SU-DHL-6 (cell line): ENCODE data around the gene PI4K2B.

ENCODE experiments used
- H2AFZ ChIP-seq: fragments of 200-600 bp; sonication (generic); 2 replicates; pipeline ENCODE4 v1.6.1; 2014; ENCODE audit warnings: low read depth, mild to moderate bottlenecking, moderate library complexity, mixed read lengths, antibody characterized with exemption, low read length; ENCODE audit not compliant: severe bottlenecking
- H3F3A ChIP-seq: fragments of 200-600 bp; shearing (Covaris generic); 2 replicates; pipeline ENCODE4 v1.6.0; 2016; ENCODE audit warnings: antibody characterized with exemption, mild to moderate bottlenecking; ENCODE audit not compliant: insufficient read depth
- H3K27ac ChIP-seq: fragments of 200-600 bp; sonication (generic); 2 replicates; pipeline ENCODE4 v1.5.1; 2016; ENCODE audit warnings: low read depth, mild to moderate bottlenecking, low read length, moderate library complexity, mixed read lengths
- H3K27me3 ChIP-seq: fragments of 200-600 bp; sonication (generic), shearing (Covaris generic); 2 replicates; pipeline ENCODE4 v1.6.0; 2014; ENCODE audit warnings: mild to moderate bottlenecking, low read length
- H3K36me3 ChIP-seq: fragments of 200-600 bp; sonication (generic); 2 replicates; pipeline ENCODE4 v1.6.1; 2014; ENCODE audit warnings: mild to moderate bottlenecking, low read length, mixed read lengths
- H3K4me2 ChIP-seq: fragments of 300-600, 200-600 bp; shearing (Covaris generic), sonication (generic); 2 replicates; pipeline ENCODE4 v1.6.0; 2014; ENCODE audit warnings: low read length, low read depth, mild to moderate bottlenecking; ENCODE audit not compliant: poor library complexity, severe bottlenecking
- H3K4me3 ChIP-seq: fragments of 200-600 bp; sonication (generic); 2 replicates; pipeline ENCODE4 v1.5.1; 2014; ENCODE audit warnings: antibody characterized with exemption, low read length, mild to moderate bottlenecking, mixed read lengths; ENCODE audit not compliant: insufficient read depth, poor library complexity, severe bottlenecking
- H3K79me2 ChIP-seq: fragments of 200-600 bp; sonication (generic); 2 replicates; pipeline ENCODE4 v1.6.1; 2014; ENCODE audit warnings: mild to moderate bottlenecking, low read length, moderate library complexity; ENCODE audit not compliant: insufficient read depth
- H3K9ac ChIP-seq: fragments of 200-600 bp; sonication (generic); 2 replicates; pipeline ENCODE4 v1.7.0; 2014; ENCODE audit warnings: mild to moderate bottlenecking, low read length
- H3K9me2 ChIP-seq: fragments of 200-600 bp; sonication (generic); replicated peaks from 2 replicates; pipeline ENCODE4 v1.6.1; 2014; ENCODE audit warnings: low read length; ENCODE audit not compliant: insufficient read depth
- H3K9me3 ChIP-seq: fragments of 200-600 bp; sonication (generic); 2 replicates; pipeline ENCODE4 v1.6.1; 2014; ENCODE audit warnings: low read length, mixed read lengths; ENCODE audit not compliant: insufficient read depth
- H4K20me1 ChIP-seq: fragments of 200-600 bp; sonication (generic); 2 replicates; pipeline ENCODE4 v1.6.1; 2014; ENCODE audit warnings: low read depth, mild to moderate bottlenecking, antibody characterized with exemption, low read length, moderate library complexity, mixed read lengths
- EZH2phosphoT487 ChIP-seq: fragments of 200-600 bp; sonication (generic), shearing (Covaris generic); conservative IDR thresholded peaks from 2 replicates; pipeline ENCODE4 v1.6.1; 2018; ENCODE audit warnings: mild to moderate bottlenecking, antibody characterized with exemption, low read length, moderate library complexity, mixed read lengths
- TF ChIP-seq, protein P1 (sequence below): fragments of 200-600 bp; sonication (generic); IDR thresholded peaks from one replicate; pipeline ENCODE4 v1.5.1; 2017; ENCODE audit warnings: antibody characterized with exemption, mild to moderate bottlenecking, low read length, moderate library complexity; ENCODE audit not compliant: insufficient read depth, poor library complexity, severe bottlenecking

The PI4K2B gene

DNA sequence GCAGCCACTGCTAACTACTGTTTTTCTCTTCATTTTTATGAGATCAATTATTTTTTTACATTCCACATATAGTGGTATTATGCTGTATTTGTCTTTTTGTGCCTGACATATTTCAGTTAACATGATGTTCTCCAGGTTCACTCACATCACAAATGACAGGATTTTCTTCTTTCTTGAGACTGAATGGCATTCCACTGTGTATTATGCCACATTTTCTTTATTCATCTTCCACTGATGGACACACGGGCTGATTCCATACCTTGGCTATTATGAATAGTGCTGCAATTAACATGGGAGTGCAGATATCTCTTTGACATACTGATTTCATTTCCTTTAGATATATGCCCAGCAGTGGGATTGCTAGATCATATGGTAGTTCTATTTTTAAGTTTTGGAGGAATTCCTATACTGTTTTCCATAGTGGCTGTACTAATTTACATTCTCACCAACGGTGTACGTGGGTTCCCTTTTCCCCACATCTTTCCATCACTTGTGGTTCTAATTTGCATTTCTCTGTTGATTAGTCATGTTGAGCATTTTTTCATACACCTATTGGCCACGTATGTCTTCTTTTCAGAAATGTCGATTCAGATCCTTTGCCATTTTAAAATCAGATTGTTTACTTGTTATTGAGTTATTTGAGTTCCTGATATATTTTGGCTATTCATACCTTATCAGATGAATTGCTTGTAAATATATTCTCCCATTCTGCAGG, 63.9 kb downstream of the PI4K2B start:
- H3K4me3 ChIP-seq, result no peak overlapping the region
- no peaks in the 10 kb centered on the region for H3K27me3 ChIP-seq
- no peaks in the 10 kb centered on the region for H3K9me3 ChIP-seq
- H3K79me2 ChIP-seq, result no peaks in the 10 kb centered on the region
- no peak for TF ChIP-seq EZH2phosphoT487
- TF ChIP-seq, protein P1, sequence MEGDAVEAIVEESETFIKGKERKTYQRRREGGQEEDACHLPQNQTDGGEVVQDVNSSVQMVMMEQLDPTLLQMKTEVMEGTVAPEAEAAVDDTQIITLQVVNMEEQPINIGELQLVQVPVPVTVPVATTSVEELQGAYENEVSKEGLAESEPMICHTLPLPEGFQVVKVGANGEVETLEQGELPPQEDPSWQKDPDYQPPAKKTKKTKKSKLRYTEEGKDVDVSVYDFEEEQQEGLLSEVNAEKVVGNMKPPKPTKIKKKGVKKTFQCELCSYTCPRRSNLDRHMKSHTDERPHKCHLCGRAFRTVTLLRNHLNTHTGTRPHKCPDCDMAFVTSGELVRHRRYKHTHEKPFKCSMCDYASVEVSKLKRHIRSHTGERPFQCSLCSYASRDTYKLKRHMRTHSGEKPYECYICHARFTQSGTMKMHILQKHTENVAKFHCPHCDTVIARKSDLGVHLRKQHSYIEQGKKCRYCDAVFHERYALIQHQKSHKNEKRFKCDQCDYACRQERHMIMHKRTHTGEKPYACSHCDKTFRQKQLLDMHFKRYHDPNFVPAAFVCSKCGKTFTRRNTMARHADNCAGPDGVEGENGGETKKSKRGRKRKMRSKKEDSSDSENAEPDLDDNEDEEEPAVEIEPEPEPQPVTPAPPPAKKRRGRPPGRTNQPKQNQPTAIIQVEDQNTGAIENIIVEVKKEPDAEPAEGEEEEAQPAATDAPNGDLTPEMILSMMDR, result no peak
- H3K4me2 ChIP-seq, result no peak overlapping the region
- H4K20me1 ChIP-seq, result no peaks in the 10 kb centered on the region
- no peaks in the 10 kb centered on the region for H3K9me2 ChIP-seq
- no peaks in the 10 kb centered on the region for H3F3A ChIP-seq
- H2AFZ ChIP-seq, result no peak overlapping the region
- H3K27ac ChIP-seq, result no peak overlapping the region
- no peaks in the 10 kb centered on the region for H3K36me3 ChIP-seq
- no peak overlapping the region for H3K9ac ChIP-seq

DNA sequence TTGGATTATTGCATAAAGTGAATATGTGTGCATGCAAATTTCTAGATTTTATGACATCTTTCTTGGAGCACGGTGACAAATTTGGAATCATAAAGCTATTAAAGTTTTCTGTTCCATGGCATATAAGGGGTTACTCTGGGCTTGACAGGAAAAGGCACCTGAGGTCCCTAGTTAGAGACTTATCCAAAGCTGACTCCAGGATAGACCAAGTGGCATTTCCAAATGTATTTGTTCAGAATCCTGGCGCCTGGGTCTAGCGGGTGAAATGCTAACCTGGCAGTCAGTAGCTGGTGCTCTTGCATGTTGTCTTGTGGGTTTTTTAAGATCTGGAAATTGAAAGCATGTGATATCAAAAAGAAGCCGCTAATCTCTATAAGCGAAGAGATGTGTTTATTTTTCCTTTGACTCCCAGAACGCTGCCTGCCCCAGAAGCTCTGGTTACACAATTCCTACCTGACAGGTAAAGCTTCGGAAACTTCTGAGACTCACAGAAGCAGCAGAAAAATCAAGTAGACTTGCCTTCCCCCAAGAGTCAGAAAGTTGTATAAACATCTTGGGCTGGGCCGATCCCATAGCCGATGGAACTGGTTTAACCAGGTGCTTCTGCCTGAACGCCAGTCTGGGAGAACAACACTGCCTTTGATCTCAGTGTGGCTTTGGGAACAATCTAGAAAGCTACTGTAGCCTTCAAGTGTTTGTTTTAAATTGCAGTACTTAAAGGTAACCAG, 65.8 kb downstream of the PI4K2B start:
- TF ChIP-seq EZH2phosphoT487, result no peak
- TF ChIP-seq, protein P1, result no peak
- H3K9me2 ChIP-seq, result no peaks in the 10 kb centered on the region
- H3K9me3 ChIP-seq, result no peaks in the 10 kb centered on the region
- no peaks in the 10 kb centered on the region for H3K36me3 ChIP-seq
- no peaks in the 10 kb centered on the region for H4K20me1 ChIP-seq
- no peak overlapping the region for H2AFZ ChIP-seq
- no peak overlapping the region for H3K4me2 ChIP-seq
- no peaks in the 10 kb centered on the region for H3K79me2 ChIP-seq
- no peak overlapping the region for H3K9ac ChIP-seq
- no peaks in the 10 kb centered on the region for H3K27me3 ChIP-seq
- H3F3A ChIP-seq, result no peaks in the 10 kb centered on the region
- H3K27ac ChIP-seq, result no peak overlapping the region
- H3K4me3 ChIP-seq, result no peak overlapping the region

DNA sequence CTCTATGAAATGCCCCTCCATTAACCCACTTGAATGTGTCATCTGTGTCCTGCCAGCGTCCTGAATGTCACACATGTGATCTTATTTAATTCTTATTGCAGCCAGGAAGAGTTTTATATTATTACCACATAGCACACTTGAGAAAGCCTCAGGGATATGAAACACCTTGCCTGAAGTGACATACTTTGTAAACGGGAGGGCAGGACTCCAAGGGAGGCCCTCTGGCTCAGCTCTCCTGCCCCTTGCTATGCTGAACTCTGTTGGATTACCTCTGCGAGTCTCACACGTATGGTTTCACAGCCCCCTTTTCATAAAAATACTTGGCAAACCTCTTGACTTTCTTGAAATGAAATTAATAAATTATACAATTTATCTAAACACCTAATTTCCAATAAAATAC, 67.6 kb downstream of the PI4K2B start:
- Histone ChIP-seq H3K9ac (no peak overlapping the region), H3K4me3 (no peak overlapping the region), H3K9me2 (no peaks in the 10 kb centered on the region), H3K27ac (no peak overlapping the region), H3K36me3 (no peaks in the 10 kb centered on the region), H3K79me2 (no peaks in the 10 kb centered on the region), H3K27me3 (no peaks in the 10 kb centered on the region), H2AFZ (no peak overlapping the region), H3F3A (no peaks in the 10 kb centered on the region), H3K4me2 (no peak overlapping the region), H4K20me1 (no peaks in the 10 kb centered on the region), H3K9me3 (no peaks in the 10 kb centered on the region)
- TF ChIP-seq EZH2phosphoT487, result no peak
- TF ChIP-seq, protein P1, result no peak
